Osteoblast (primary cell): ENCODE results near the gene RABGAP1. TPM values are rescaled to one million over a fixed set of nuclear protein-coding genes. Genes with fewer than 3 reads are reported as not detected.

ENCODE experiments used
- DNase-seq: peaks from one replicate; pipeline ENCODE4 v3.0.0; 2011; ENCODE audit warnings: low spot score, mixed read lengths; ENCODE audit not compliant: insufficient read length; ENCODE audit errors: missing footprints
- H2AFZ ChIP-seq: 2 replicates; pipeline ENCODE4 v1.6.0; 2011; ENCODE audit warnings: mild to moderate bottlenecking, low read length
- H3K27ac ChIP-seq: 2 replicates; pipeline ENCODE4 v1.5.1; 2011; ENCODE audit warnings: mild to moderate bottlenecking, low read depth, low read length, moderate library complexity
- H3K27me3 ChIP-seq: 2 replicates; pipeline ENCODE4 v1.6.0; 2012; ENCODE audit warnings: mild to moderate bottlenecking, control low read depth, inconsistent platforms, low read length, moderate library complexity; ENCODE audit not compliant: insufficient read depth
- H3K36me3 ChIP-seq: 2 replicates; pipeline ENCODE4 v1.5.1; 2011; ENCODE audit warnings: mild to moderate bottlenecking, low read length, control low read depth, moderate library complexity; ENCODE audit not compliant: insufficient read depth
- H3K4me1 ChIP-seq: 2 replicates; pipeline ENCODE4 v1.5.1; 2011; ENCODE audit warnings: mild to moderate bottlenecking, low read length, control low read depth, moderate library complexity; ENCODE audit not compliant: insufficient read depth
- H3K4me2 ChIP-seq: 2 replicates; pipeline ENCODE4 v1.6.0; 2011; ENCODE audit warnings: mild to moderate bottlenecking, low read length; ENCODE audit not compliant: insufficient read depth
- H3K4me3 ChIP-seq: fragments of 200-600 bp; sonication (generic); 3 replicates; pipeline ENCODE4 v1.5.1; 2012; ENCODE audit warnings: mild to moderate bottlenecking, low read length, inconsistent platforms; ENCODE audit not compliant: insufficient read depth
- H3K79me2 ChIP-seq: 2 replicates; pipeline ENCODE4 v1.6.0; 2012; ENCODE audit warnings: mild to moderate bottlenecking, low read length, control low read depth, inconsistent platforms; ENCODE audit not compliant: insufficient read depth
- H3K9me3 ChIP-seq: 2 replicates; pipeline ENCODE4 v1.5.1; 2011; ENCODE audit warnings: low read depth, low read length, control low read depth
- H4K20me1 ChIP-seq: 2 replicates; pipeline ENCODE4 v1.6.0; 2012; ENCODE audit warnings: mild to moderate bottlenecking, low read length, control low read depth; ENCODE audit not compliant: insufficient read depth
- total RNA-seq: library from RNA; depleted of rRNA; stranded (reverse); fragments of >200 nt; gene quantifications from 2 replicates; pipeline ENCODE4 v1.2.3, GENCODE V29; 2012
- TF ChIP-seq, protein P1 (sequence below): IDR thresholded peaks from 2 replicates; pipeline ENCODE4 v1.5.1; 2011; ENCODE audit warnings: mild to moderate bottlenecking, low read depth, low read length, moderate library complexity; ENCODE audit errors: extremely low read depth

The RABGAP1 gene
- total RNA-seq, 1 donor: 49.2 TPM

DNA sequence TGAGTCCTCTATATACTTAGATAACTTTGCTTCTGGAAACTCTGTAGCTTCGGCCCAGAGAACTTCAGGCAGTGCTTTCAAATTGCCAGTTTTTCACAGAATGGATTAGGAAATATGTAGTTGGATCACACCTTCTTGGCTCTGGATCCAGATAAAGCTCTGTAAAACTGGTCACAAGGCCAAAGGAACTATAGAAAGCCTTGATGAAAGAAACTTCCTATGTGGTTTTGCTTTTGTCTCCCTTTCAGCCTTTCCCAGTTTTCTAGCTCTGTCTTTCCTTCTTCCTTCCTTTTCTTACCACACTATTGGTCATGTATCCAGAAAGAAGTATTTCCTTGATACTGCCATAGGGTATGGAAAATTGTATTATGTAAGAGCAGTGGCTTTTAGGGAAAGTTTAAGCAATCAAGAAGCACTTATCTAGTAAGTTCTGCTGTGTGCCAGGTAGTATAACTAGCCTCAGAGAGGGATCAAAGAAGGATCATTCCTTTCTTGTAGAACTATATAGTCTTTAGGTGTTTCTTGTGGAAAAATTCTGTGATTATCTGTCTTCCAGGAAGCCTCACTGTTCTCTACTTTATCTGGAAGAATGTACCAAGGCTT lies 98.9 kb downstream of the RABGAP1 start:
- Histone ChIP-seq H3K4me1 (peaks cover 12% of the 10 kb centered on the region), H4K20me1 (peaks cover 3% of the 10 kb centered on the region), H3K4me2 (no peak overlapping the region), H3K27me3 (no peaks in the 10 kb centered on the region), H3K4me3 (no peak overlapping the region), H3K27ac (no peak overlapping the region), H3K9me3 (no peaks in the 10 kb centered on the region), H3K36me3 (peaks cover 9% of the 10 kb centered on the region), H2AFZ (no peak overlapping the region), H3K79me2 (no peaks in the 10 kb centered on the region)
- TF ChIP-seq, protein P1, sequence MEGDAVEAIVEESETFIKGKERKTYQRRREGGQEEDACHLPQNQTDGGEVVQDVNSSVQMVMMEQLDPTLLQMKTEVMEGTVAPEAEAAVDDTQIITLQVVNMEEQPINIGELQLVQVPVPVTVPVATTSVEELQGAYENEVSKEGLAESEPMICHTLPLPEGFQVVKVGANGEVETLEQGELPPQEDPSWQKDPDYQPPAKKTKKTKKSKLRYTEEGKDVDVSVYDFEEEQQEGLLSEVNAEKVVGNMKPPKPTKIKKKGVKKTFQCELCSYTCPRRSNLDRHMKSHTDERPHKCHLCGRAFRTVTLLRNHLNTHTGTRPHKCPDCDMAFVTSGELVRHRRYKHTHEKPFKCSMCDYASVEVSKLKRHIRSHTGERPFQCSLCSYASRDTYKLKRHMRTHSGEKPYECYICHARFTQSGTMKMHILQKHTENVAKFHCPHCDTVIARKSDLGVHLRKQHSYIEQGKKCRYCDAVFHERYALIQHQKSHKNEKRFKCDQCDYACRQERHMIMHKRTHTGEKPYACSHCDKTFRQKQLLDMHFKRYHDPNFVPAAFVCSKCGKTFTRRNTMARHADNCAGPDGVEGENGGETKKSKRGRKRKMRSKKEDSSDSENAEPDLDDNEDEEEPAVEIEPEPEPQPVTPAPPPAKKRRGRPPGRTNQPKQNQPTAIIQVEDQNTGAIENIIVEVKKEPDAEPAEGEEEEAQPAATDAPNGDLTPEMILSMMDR: no peak
- no peak for DNase-seq

DNA sequence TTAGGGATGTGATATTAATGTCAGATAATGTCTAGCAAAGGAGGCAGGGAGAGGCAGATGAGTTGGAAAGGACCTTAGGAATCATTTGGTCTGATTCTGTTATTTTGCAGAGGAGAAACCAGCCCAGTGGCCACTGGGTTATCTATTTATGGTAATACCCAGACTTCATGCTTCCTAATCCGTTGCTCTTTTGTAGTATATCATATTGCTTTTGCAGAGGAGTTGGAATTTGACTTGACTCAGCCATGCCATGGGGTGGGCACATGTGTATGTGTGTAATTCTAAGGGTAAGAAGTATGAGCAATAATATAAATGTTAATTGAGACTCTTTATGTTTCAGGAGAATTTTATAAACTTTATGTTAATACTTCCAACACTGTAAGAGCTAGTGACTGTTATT lies 100.0 kb downstream of the RABGAP1 start:
- TF ChIP-seq, protein P1: no peak
- Histone ChIP-seq H3K4me1 (peaks cover 12% of the 10 kb centered on the region), H3K4me2 (no peak overlapping the region), H3K27ac (no peak overlapping the region), H2AFZ (no peak overlapping the region), H4K20me1 (no peaks in the 10 kb centered on the region), H3K36me3 (no peaks in the 10 kb centered on the region), H3K27me3 (no peaks in the 10 kb centered on the region), H3K9me3 (no peaks in the 10 kb centered on the region), H3K4me3 (no peak overlapping the region), H3K79me2 (no peaks in the 10 kb centered on the region)
- DNase-seq: no peak

DNA sequence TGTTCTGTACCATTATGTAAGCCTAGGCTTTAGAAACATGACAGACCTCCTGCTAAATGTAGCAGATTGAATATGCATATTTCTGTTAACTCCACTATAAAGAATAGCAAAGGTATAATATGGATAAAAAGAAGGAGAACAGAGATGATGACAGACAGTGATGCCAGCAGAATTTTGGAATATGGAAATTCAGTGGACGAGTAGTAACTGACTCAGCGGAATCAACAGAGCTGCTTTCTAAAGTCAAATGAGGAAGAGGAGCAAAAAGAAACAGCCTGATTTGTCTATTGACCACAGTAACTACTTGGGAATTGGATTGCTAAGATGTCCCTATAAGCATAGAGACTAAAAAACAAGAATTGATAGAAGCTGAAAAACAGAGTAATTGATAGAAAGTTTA lies 100.7 kb downstream of the RABGAP1 start:
- H3K9me3 ChIP-seq: no peaks in the 10 kb centered on the region
- TF ChIP-seq, protein P1: no peak
- H3K4me2 ChIP-seq: no peak overlapping the region
- no peaks in the 10 kb centered on the region for H3K36me3 ChIP-seq
- no peak for DNase-seq
- H3K4me1 ChIP-seq: peaks cover 11% of the 10 kb centered on the region
- H4K20me1 ChIP-seq: no peaks in the 10 kb centered on the region
- H3K79me2 ChIP-seq: no peaks in the 10 kb centered on the region
- no peaks in the 10 kb centered on the region for H3K27me3 ChIP-seq
- H3K27ac ChIP-seq: no peak overlapping the region
- no peak overlapping the region for H3K4me3 ChIP-seq
- no peak overlapping the region for H2AFZ ChIP-seq

DNA sequence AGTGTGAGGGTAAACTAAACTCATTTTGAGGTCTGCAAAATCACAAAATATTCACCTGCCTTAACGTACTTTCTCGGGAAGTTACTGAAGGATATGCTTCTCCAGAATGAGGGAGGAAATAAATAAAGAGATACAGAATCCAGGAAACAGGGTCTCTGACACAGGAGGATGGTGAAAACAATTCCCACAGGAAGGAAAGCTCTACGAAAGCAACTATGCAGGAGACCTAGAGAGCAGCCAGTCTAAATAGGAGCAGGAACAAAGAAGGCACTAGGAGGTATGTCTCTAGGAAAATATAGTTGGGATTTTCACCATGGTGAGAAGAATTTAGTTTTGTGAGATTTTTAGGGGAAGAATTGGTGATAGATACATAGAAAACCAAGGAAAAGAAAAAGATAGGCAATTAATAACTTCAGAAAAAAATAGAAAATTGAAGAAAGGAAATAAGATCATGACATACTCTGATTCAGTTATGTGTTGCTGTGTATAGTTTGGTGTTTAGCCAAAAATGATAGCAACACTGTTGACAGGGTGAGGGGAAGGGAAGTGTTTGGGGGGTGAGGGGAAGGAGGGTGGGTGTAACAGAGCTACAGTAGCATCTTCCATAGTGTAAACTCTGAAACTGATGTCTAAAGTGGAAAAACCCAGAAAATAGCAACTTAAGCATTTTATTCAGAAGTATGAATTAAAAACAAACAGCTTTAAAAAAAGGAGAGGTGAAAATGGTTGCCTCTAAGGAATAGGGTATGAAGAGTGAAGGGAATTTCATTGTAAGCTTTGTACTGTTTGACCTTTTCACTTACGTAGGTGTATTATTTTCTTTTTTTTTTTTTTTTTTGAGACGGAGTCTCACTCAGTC lies 102.5 kb downstream of the RABGAP1 start:
- Histone ChIP-seq H3K27ac (no peak overlapping the region), H3K4me3 (no peak overlapping the region), H3K4me2 (no peak overlapping the region), H2AFZ (no peak overlapping the region), H3K36me3 (no peaks in the 10 kb centered on the region), H3K79me2 (no peaks in the 10 kb centered on the region), H3K27me3 (no peaks in the 10 kb centered on the region), H4K20me1 (no peaks in the 10 kb centered on the region), H3K4me1 (peaks cover 2% of the 10 kb centered on the region), H3K9me3 (no peaks in the 10 kb centered on the region)
- TF ChIP-seq, protein P1: no peak
- no peak for DNase-seq
